CD4-positive, alpha-beta T cell (primary cell): ENCODE measurements around the gene AANAT. TPM values are rescaled to one million over a fixed set of nuclear protein-coding genes. Genes with fewer than 3 reads are reported as not detected.

Experiments used
- ATAC-seq: fragments of 200-7000 bp; cut with Tn5 transposase; one replicate; pipeline ENCODE4 v1.10.0; 2022; ENCODE audit warnings: mild to moderate bottlenecking; ENCODE audit not compliant: poor library complexity
- CTCF ChIA-PET: fragments of 350-600 bp; sonication (Branson Sonifier 250); formaldehyde crosslinking; loops from one replicate; lab custom pipeline; 2021; ENCODE audit warnings: antibody characterized with exemption, inconsistent platforms; lab: Charles Lee
- POLR2A ChIA-PET: fragments of 350-600 bp; sonication (Branson Sonifier 250); formaldehyde crosslinking; loops from one replicate; lab custom pipeline; 2021; ENCODE audit warnings: antibody characterized with exemption, inconsistent platforms; lab: Charles Lee
- DNase-seq, 14 experiments: peaks; one replicate each; pipeline ENCODE4 v3.0.0-alpha.2; 2013 to 2020; ENCODE audit warnings: mixed read lengths in 2 of 14
- H3K27ac ChIP-seq, 2 donors: one replicate each; pipeline versions ENCODE4 v1.5.1 to v1.7.0; 2013; ENCODE audit warnings: low read length in 2 of 2, low read depth in 1 of 2, mild to moderate bottlenecking in 1 of 2
- H3K27me3 ChIP-seq, 2 experiments: 1 replicate in 1 of 2; 2 replicates in 1 of 2; pipeline versions ENCODE4 v1.6.1 to v1.7.0; 2013; ENCODE audit warnings: low read length in 2 of 2, control low read depth in 1 of 2, mild to moderate bottlenecking in 1 of 2, moderate library complexity in 1 of 2; ENCODE audit not compliant: insufficient read depth in 2 of 2, control insufficient read depth in 1 of 2
- H3K36me3 ChIP-seq: one replicate; pipeline ENCODE4 v1.6.1; 2013; ENCODE audit warnings: low read length, control low read depth; ENCODE audit not compliant: insufficient read depth
- H3K4me1 ChIP-seq: one replicate; pipeline ENCODE4 v1.6.1; 2013; ENCODE audit warnings: low read length, control low read depth; ENCODE audit not compliant: insufficient read depth
- H3K4me3 ChIP-seq: one replicate; pipeline ENCODE4 v1.5.1; 2013; ENCODE audit warnings: mild to moderate bottlenecking, low read length, moderate library complexity
- H3K9me3 ChIP-seq, 2 experiments: 1 replicate in 1 of 2; 2 replicates in 1 of 2; pipeline versions ENCODE4 v1.6.1 to v1.7.0; 2013; ENCODE audit warnings: low read length in 2 of 2, mild to moderate bottlenecking in 2 of 2, control low read depth in 1 of 2, moderate library complexity in 1 of 2; ENCODE audit not compliant: control insufficient read depth in 1 of 2, insufficient read depth in 1 of 2
- H3K27ac Mint-ChIP-seq: one replicate; pipeline ENCODE4 v1.8.0; 2020; ENCODE audit warnings: mixed read lengths
- H3K27me3 Mint-ChIP-seq: one replicate; pipeline ENCODE4 v1.8.0; 2021; ENCODE audit warnings: mixed read lengths
- H3K36me3 Mint-ChIP-seq: one replicate; pipeline ENCODE4 v1.8.0; 2021; ENCODE audit warnings: low read depth, mixed read lengths
- H3K4me1 Mint-ChIP-seq: one replicate; pipeline ENCODE4 v1.8.0; 2021; ENCODE audit warnings: low read depth, mixed read lengths
- H3K4me3 Mint-ChIP-seq: one replicate; pipeline ENCODE4 v1.8.0; 2020; ENCODE audit warnings: mild to moderate bottlenecking, mixed read lengths
- H3K9me3 Mint-ChIP-seq: one replicate; pipeline ENCODE4 v1.8.0; 2020; ENCODE audit warnings: mixed read lengths
- CTCF ChIP-seq: fragments of 200-600 bp; IDR thresholded peaks from one replicate; pipeline ENCODE4 v1.8.0; 2022; ENCODE audit warnings: antibody characterized with exemption, mild to moderate bottlenecking
- intact Hi-C, 2 experiments: fragments of 100-400 bp; cut with DNase I in 1 of 2; cut with micrococcal nuclease in 1 of 2; formaldehyde crosslinking; loops; one replicate each; pipeline versions ENCODE4 v1.15.1 to v1.9.0; 2023 to 2025; cut with DNase I, micrococcal nuclease
- total RNA-seq, 174 experiments: library from RNA in 2 of 174; stranded (reverse) in 2 of 174; gene quantifications; one replicate each; pipeline ENCODE4 v1.2.3 and lab custom pipeline; 2021 to 2026

Gene AANAT
- total RNA-seq, 2 experiments from 2014 or later: 0.14 TPM; not detected in 1

DNA sequence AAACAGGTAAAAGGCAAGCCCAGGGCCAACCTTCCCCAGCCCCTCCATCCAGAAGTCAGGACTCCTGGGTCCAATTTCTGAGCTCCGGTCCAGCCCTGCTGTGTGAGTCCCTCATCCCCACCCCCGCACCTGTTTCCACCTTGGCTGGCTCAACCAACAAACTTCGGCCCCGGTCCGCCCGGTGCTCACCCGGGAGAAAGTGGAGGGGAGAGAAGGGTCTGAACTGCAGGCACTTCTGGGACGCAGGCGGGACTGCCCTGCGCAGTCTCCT, 33.3 kb downstream of the AANAT start:
- intact Hi-C loops: loop anchor here (2.0 to 10.0 kb wide), 3 partner anchors 48 to 398 kb away; partner anchors contain the start of genes EXOC7 (in 1 of the 2), QRICH2 (in 1 of the 2) and UBE2O (in 1 of the 2)
- H3K36me3 Mint-ChIP-seq: no peaks in the 10 kb centered on the region
- Histone ChIP-seq H3K4me3 (peak overlapping the region; percentile 74), H3K9me3 (no peaks in the 10 kb centered on the region), H3K4me1 (peaks cover 59% of the 10 kb centered on the region), H3K27me3 (no peaks in the 10 kb centered on the region), H3K36me3 (peaks cover 2% of the 10 kb centered on the region), H3K27ac (peak overlapping the region in 1 of 2 donors; percentile 46)
- peak overlapping the region; percentile 7 for H3K27ac Mint-ChIP-seq
- no peaks in the 10 kb centered on the region for H3K9me3 Mint-ChIP-seq
- ChIA-PET CTCF (interaction anchor here (1.4 to 1.6 kb wide), 2 partner anchors 103 to 123 kb away, joined by 3 to 4 read pairs; no protein-coding TSS in a partner anchor), POLR2A (interaction anchor here (0.6 to 1.6 kb wide), 3 partner anchors 14 to 143 kb away, joined by 7 to 10 read pairs (median 8); partner anchors contain the start of gene UBE2O)
- H3K27me3 Mint-ChIP-seq: no peaks in the 10 kb centered on the region
- no peak for TF ChIP-seq CTCF
- H3K4me1 Mint-ChIP-seq: peaks cover 37% of the 10 kb centered on the region
- ATAC-seq: peak; percentile 7
- H3K4me3 Mint-ChIP-seq: peak overlapping the region; percentile 84
- no peak for DNase-seq

DNA sequence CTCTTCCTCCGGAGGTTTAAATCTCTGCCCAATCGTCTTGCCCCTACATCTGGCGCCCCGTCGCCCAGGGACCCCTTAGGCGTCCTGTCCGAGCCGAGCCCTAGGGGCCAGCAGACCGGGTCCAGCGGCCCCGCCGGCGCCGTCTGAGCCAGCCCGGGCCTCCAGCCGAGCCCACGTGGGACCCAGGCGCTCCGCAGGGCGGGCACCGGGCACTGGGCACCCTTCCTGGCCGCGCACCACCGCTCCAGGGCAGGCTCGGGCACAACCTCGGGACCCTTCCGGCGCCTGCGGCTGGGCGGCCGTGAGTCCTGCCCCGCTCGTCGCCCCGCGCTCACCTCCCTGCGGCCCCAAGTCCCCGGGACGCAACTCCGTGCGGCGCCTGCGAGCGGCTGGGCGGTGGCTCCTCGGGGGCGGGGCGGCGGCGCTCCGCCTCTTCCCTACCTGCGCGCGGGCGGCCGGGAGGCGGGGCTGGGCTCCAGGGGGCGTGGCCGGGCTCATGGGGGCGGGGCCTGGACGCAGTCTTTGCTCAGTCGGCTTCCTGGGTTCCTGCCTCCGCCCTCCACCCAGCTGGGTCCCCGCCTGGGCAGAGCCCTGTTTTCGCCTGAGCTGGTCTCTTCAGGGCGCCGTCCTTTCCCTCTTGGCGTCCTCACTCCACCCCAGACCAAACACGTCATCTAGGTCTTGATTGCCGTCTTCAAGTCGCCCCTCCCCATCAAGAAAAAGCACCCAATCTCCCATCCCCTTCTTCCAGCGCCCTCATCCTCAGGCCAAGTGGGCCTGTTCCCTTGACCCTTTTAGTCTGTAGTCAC, 33.8 kb downstream of the AANAT start, which contains the start of gene RHBDF2:
TSS of gene RHBDF2 (minus strand) at position 406 of the 809 bp plus-strand sequence. CDS start 19,899 bp downstream, outside the sequence.
- peaks cover 60% of the 10 kb centered on the region for H3K4me1 ChIP-seq
- intact Hi-C loops: loop anchor here (2.0 to 10.0 kb wide), 3 partner anchors 48 to 399 kb away; partner anchors contain the start of genes EXOC7 (in 1 of the 2), QRICH2 (in 1 of the 2) and UBE2O (in 1 of the 2)
- DNase-seq (peak; percentile 91 to 99 (median 97)), ATAC-seq (peak; percentile 96)
- H3K27ac ChIP-seq: peak within 1 kb of the TSS; percentile 46 to 61
- POLR2A ChIA-PET: interaction anchor here (0.6 to 2.1 kb wide), 12 partner anchors 8 to 143 kb away, joined by 3 to 12 read pairs (median 4); partner anchors contain the start of genes AANAT, SPHK1 and UBE2O
- Mint-ChIP-seq H3K27me3 (no peaks in the 10 kb centered on the region), H3K36me3 (no peaks in the 10 kb centered on the region), H3K9me3 (no peaks in the 10 kb centered on the region), H3K4me3 (peak within 1 kb of the TSS; percentile 87), H3K27ac (peak within 1 kb of the TSS; percentile 94), H3K4me1 (peaks cover 36% of the 10 kb centered on the region)
- no peak for TF ChIP-seq CTCF
- H3K36me3 ChIP-seq: no peaks in the 10 kb centered on the region
- H3K9me3 ChIP-seq: no peaks in the 10 kb centered on the region
- CTCF ChIA-PET: interaction anchor here (0.6 to 1.6 kb wide), 3 partner anchors 22 to 123 kb away, joined by 3 to 4 read pairs (median 4); no protein-coding TSS in a partner anchor
- H3K4me3 ChIP-seq: peak within 1 kb of the TSS; percentile 74
- no peaks in the 10 kb centered on the region for H3K27me3 ChIP-seq

DNA sequence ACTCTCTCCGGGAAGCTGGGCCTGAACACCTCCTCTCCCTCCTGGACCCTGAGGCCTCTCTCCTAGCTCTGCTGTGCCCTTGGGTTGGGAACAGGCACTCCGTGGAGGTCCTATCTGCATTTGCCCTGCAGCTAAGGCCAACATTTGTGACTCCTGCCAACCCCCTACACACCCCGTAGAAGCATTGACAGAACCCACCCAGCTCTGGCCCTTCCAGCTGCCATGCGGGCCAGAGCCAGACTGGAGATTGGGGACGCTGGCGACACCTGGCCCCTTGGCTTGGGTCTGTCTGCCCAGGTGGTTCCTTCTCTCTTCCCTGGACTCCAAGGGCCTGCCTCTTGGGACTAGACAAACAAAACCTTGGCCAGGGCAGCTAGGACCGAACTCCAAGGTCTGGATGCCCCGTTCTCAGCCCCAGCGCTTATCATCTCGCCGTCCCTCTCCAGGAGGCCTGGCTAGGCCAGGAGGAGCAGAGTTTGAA, 34.5 kb downstream of the AANAT start:
- ChIA-PET POLR2A (interaction anchor here (0.7 to 2.1 kb wide), 11 partner anchors 8 to 118 kb away, joined by 3 to 12 read pairs (median 4); partner anchors contain the start of genes AANAT and SPHK1), CTCF (interaction anchor here (0.6 to 1.6 kb wide), 3 partner anchors 21 to 122 kb away, joined by 3 to 4 read pairs (median 4); no protein-coding TSS in a partner anchor)
- Histone ChIP-seq H3K4me3 (peak overlapping the region; percentile 17), H3K4me1 (peaks cover 63% of the 10 kb centered on the region), H3K9me3 (no peaks in the 10 kb centered on the region), H3K36me3 (no peaks in the 10 kb centered on the region), H3K27ac (peak overlapping the region; percentile 44 to 61), H3K27me3 (no peaks in the 10 kb centered on the region)
- Mint-ChIP-seq H3K4me3 (peak overlapping the region; percentile 87), H3K36me3 (no peaks in the 10 kb centered on the region), H3K27ac (peak overlapping the region; percentile 94), H3K27me3 (no peaks in the 10 kb centered on the region), H3K9me3 (no peaks in the 10 kb centered on the region), H3K4me1 (peaks cover 42% of the 10 kb centered on the region)
- intact Hi-C loops: loop anchor here (2.0 to 10.0 kb wide), 3 partner anchors 49 to 400 kb away; partner anchors contain the start of genes EXOC7 (in 1 of the 2), QRICH2 (in 1 of the 2) and UBE2O (in 1 of the 2)
- TF ChIP-seq CTCF: no peak
- ATAC-seq: no peak
- DNase-seq: no peak
